K562 (cell line): Measurements from ENCODE around the gene KISS1R. TPM values are rescaled to one million over a fixed set of nuclear protein-coding genes. Genes with fewer than 3 reads are reported as not detected.

Experiments used
- BDP1 ChIP-seq: IDR thresholded peaks from 3 replicates; pipeline ENCODE4 v1.6.1; 2011; ENCODE audit not compliant: insufficient read length, insufficient read depth
- DEAF1 ChIP-seq: fragments of 450-650 bp; formaldehyde crosslinking; IDR thresholded peaks from 2 replicates; pipeline ENCODE4 v1.4.0; 2020; ENCODE audit warnings: mild to moderate bottlenecking, moderate library complexity
- HMGN3 ChIP-seq: IDR thresholded peaks from 2 replicates; pipeline ENCODE4 v1.6.1; 2011; ENCODE audit warnings: borderline replicate concordance, low read depth, mild to moderate bottlenecking, mixed read lengths, low read length; ENCODE audit not compliant: insufficient read length; ENCODE audit errors: extremely low read depth
- MYNN ChIP-seq, 2 experiments: sonication (generic); formaldehyde crosslinking in 1 of 2; IDR thresholded peaks; 2 replicates each; pipeline versions ENCODE4 v1.5.0 to v1.6.1; 2016 to 2020; ENCODE audit warnings: antibody characterized with exemption in 1 of 2, missing genetic modification reagents in 1 of 2
- POLR3G ChIP-seq: IDR thresholded peaks from 2 replicates; pipeline ENCODE4 v1.6.1; 2011; ENCODE audit not compliant: insufficient read length, insufficient replicate concordance; ENCODE audit errors: extremely low read depth
- RBFOX2 ChIP-seq: fragments of 200-400 bp; formaldehyde crosslinking; IDR thresholded peaks from 2 replicates; pipeline ENCODE4 v1.6.1; 2017; ENCODE audit warnings: low read depth, mild to moderate bottlenecking, low read length, moderate library complexity
- SMAD3 ChIP-seq: fragments of 450-650 bp; formaldehyde crosslinking; conservative IDR thresholded peaks from 2 replicates; pipeline ENCODE4 v1.4.0; 2020; ENCODE audit warnings: mild to moderate bottlenecking
- ZEB2 ChIP-seq: fragments of 450-650 bp; IDR thresholded peaks from 2 replicates; pipeline ENCODE4 v1.6.1; 2016
- ZNF444 ChIP-seq: fragments of 250-450 bp; sonication (Bioruptor Pico); IDR thresholded peaks from 2 replicates; pipeline ENCODE4 v1.4.0; 2020; ENCODE audit warnings: mild to moderate bottlenecking, moderate library complexity
- ZNF766 ChIP-seq: fragments of 200-800 bp; sonication (Bioruptor generic); conservative IDR thresholded peaks from 2 replicates; pipeline ENCODE4 v1.6.1; 2016; ENCODE audit warnings: missing genetic modification characterization, missing compliant biosample characterization
- polyA plus RNA-seq, 8 experiments: library from polyadenylated mRNA; depleted of rRNA in 4 of 8; stranded (reverse) in 5 of 8; unstranded in 3 of 8; fragments of >200 nt; fragmentation: Nextera tagmentation in 2 of 8; fragmentation: Illumina TruSeq in 1 of 8; extraction: Ambion mirVana in 2 of 8; extraction: Trizol in 1 of 8; gene quantifications; 2 replicates each; pipeline versions ENCODE4 v1.2.1 to v1.2.3, GENCODE V29; 2011 to 2014; ENCODE audit warnings: inconsistent platforms in 1 of 8, missing spikeins in 1 of 8
- total RNA-seq, 7 experiments: library from RNA; depleted of rRNA in 6 of 7; stranded (reverse); fragments of >200 nt in 6 of 7; fragmentation: Illumina TruSeq in 2 of 7; extraction: Trizol in 2 of 7; gene quantifications; 2 replicates each; pipeline versions ENCODE4 v1.2.1 to v1.2.3, GENCODE V29; 2011 to 2021; ENCODE audit warnings: low replicate concordance in 1 of 7
- TF ChIP-seq, protein P1 (sequence below): fragments of 450-650 bp; IDR thresholded peaks from 2 replicates; pipeline ENCODE4 v1.6.1; 2017; ENCODE audit warnings: antibody characterized with exemption, mild to moderate bottlenecking
- TF ChIP-seq, protein P2 (sequence below): fragments of 450-650 bp; IDR thresholded peaks from 2 replicates; pipeline ENCODE4 v1.6.1; 2014; ENCODE audit warnings: low read depth, mild to moderate bottlenecking, moderate library complexity, borderline replicate concordance
- TF ChIP-seq, protein P3 (sequence below), 3 experiments: IDR thresholded peaks in 2 of 3; conservative IDR thresholded peaks in 1 of 3; 2 replicates each; pipeline ENCODE4 v1.5.1; 2011 to 2012; ENCODE audit warnings: low read length in 3 of 3, mild to moderate bottlenecking in 3 of 3, control low read depth in 2 of 3, improper control_type of control experiment in 1 of 3, inconsistent platforms in 1 of 3, low read depth in 1 of 3, mixed read lengths in 1 of 3, moderate library complexity in 1 of 3; ENCODE audit not compliant: insufficient read depth in 2 of 3
- TF ChIP-seq, protein P4 (sequence below): sonication (generic); formaldehyde crosslinking; IDR thresholded peaks from 2 replicates; pipeline ENCODE4 v1.8.1; 2023; ENCODE audit warnings: mild to moderate bottlenecking, missing genetic modification reagents

Gene KISS1R
- total and polyA plus RNA-seq, 9 of the 15 experiments (the other 6 are each of a cell fraction or from before 2014, with no cell fraction given), result 0.37 to 39.4 (median 2.0) TPM

- TF ChIP-seq, protein P1, sequence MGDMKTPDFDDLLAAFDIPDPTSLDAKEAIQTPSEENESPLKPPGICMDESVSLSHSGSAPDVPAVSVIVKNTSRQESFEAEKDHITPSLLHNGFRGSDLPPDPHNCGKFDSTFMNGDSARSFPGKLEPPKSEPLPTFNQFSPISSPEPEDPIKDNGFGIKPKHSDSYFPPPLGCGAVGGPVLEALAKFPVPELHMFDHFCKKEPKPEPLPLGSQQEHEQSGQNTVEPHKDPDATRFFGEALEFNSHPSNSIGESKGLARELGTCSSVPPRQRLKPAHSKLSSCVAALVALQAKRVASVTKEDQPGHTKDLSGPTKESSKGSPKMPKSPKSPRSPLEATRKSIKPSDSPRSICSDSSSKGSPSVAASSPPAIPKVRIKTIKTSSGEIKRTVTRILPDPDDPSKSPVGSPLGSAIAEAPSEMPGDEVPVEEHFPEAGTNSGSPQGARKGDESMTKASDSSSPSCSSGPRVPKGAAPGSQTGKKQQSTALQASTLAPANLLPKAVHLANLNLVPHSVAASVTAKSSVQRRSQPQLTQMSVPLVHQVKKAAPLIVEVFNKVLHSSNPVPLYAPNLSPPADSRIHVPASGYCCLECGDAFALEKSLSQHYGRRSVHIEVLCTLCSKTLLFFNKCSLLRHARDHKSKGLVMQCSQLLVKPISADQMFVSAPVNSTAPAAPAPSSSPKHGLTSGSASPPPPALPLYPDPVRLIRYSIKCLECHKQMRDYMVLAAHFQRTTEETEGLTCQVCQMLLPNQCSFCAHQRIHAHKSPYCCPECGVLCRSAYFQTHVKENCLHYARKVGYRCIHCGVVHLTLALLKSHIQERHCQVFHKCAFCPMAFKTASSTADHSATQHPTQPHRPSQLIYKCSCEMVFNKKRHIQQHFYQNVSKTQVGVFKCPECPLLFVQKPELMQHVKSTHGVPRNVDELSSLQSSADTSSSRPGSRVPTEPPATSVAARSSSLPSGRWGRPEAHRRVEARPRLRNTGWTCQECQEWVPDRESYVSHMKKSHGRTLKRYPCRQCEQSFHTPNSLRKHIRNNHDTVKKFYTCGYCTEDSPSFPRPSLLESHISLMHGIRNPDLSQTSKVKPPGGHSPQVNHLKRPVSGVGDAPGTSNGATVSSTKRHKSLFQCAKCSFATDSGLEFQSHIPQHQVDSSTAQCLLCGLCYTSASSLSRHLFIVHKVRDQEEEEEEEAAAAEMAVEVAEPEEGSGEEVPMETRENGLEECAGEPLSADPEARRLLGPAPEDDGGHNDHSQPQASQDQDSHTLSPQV, result peak; percentile 95
- TF ChIP-seq MYNN (IDR thresholded peaks at IDR 0.05), result no peak
- no peak for TF ChIP-seq MYNN (CRISPR knock-in tag; IDR thresholded peaks at IDR 0.05)
- no peak for TF ChIP-seq SMAD3 (CRISPR knock-in tag)
- TF ChIP-seq POLR3G, result no peak
- peak; percentile 35; the same call in 1 of the 2 replicates for TF ChIP-seq DEAF1
- TF ChIP-seq, protein P2, sequence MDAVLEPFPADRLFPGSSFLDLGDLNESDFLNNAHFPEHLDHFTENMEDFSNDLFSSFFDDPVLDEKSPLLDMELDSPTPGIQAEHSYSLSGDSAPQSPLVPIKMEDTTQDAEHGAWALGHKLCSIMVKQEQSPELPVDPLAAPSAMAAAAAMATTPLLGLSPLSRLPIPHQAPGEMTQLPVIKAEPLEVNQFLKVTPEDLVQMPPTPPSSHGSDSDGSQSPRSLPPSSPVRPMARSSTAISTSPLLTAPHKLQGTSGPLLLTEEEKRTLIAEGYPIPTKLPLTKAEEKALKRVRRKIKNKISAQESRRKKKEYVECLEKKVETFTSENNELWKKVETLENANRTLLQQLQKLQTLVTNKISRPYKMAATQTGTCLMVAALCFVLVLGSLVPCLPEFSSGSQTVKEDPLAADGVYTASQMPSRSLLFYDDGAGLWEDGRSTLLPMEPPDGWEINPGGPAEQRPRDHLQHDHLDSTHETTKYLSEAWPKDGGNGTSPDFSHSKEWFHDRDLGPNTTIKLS, result peak; percentile 54; the same call in 1 of the 2 replicates
- peak; percentile 80 for TF ChIP-seq BDP1
- peak; percentile 25; the same call in 1 of the 2 replicates for TF ChIP-seq ZEB2
- TF ChIP-seq ZNF444 (CRISPR knock-in tag), result no peak
- peak; percentile 84 for TF ChIP-seq HMGN3
- peak; percentile 63 for TF ChIP-seq ZNF766 (CRISPR knock-in tag)
- TF ChIP-seq, protein P3, sequence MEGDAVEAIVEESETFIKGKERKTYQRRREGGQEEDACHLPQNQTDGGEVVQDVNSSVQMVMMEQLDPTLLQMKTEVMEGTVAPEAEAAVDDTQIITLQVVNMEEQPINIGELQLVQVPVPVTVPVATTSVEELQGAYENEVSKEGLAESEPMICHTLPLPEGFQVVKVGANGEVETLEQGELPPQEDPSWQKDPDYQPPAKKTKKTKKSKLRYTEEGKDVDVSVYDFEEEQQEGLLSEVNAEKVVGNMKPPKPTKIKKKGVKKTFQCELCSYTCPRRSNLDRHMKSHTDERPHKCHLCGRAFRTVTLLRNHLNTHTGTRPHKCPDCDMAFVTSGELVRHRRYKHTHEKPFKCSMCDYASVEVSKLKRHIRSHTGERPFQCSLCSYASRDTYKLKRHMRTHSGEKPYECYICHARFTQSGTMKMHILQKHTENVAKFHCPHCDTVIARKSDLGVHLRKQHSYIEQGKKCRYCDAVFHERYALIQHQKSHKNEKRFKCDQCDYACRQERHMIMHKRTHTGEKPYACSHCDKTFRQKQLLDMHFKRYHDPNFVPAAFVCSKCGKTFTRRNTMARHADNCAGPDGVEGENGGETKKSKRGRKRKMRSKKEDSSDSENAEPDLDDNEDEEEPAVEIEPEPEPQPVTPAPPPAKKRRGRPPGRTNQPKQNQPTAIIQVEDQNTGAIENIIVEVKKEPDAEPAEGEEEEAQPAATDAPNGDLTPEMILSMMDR (IDR thresholded peaks at IDR 0.05 in 2 of 3, conservative IDR thresholded peaks at IDR 0.05 in 1 of 3; ENCODE audit: insufficient read depth in 2 of 3, low read depth in 1 of 3, low read length in 3 of 3), result no peak; a peak in 1 of 6 replicates
- TF ChIP-seq, protein P4, sequence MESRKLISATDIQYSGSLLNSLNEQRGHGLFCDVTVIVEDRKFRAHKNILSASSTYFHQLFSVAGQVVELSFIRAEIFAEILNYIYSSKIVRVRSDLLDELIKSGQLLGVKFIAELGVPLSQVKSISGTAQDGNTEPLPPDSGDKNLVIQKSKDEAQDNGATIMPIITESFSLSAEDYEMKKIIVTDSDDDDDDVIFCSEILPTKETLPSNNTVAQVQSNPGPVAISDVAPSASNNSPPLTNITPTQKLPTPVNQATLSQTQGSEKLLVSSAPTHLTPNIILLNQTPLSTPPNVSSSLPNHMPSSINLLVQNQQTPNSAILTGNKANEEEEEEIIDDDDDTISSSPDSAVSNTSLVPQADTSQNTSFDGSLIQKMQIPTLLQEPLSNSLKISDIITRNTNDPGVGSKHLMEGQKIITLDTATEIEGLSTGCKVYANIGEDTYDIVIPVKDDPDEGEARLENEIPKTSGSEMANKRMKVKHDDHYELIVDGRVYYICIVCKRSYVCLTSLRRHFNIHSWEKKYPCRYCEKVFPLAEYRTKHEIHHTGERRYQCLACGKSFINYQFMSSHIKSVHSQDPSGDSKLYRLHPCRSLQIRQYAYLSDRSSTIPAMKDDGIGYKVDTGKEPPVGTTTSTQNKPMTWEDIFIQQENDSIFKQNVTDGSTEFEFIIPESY (CRISPR knock-in tag), result peak; percentile 42
- peak; percentile 93 for TF ChIP-seq RBFOX2
These were observed 24.0 kb upstream of the KISS1R start, which contains the start of the genes MED16 and RNU6-9 (continued) for GRCh38 chr19:892894-893689.
